Jurkat, Clone E6-1 (cell line): ENCODE measurements around the gene ZNF316.

Experiments
- DNase-seq: peaks from one replicate; pipeline ENCODE4 v3.0.0-alpha.2; 2011; ENCODE audit warnings: low read depth, low spot score
- H3K4me3 ChIP-seq: 2 replicates; pipeline ENCODE4 v1.5.1; 2011; ENCODE audit warnings: mild to moderate bottlenecking, low read length, control low read depth, moderate library complexity

ZNF316 gene

GRCh38 chr7:6642861-6643640 lies 5.9 kb downstream of the ZNF316 start:
- no peak overlapping the region for H3K4me3 ChIP-seq
- DNase-seq: no peak

DNA sequence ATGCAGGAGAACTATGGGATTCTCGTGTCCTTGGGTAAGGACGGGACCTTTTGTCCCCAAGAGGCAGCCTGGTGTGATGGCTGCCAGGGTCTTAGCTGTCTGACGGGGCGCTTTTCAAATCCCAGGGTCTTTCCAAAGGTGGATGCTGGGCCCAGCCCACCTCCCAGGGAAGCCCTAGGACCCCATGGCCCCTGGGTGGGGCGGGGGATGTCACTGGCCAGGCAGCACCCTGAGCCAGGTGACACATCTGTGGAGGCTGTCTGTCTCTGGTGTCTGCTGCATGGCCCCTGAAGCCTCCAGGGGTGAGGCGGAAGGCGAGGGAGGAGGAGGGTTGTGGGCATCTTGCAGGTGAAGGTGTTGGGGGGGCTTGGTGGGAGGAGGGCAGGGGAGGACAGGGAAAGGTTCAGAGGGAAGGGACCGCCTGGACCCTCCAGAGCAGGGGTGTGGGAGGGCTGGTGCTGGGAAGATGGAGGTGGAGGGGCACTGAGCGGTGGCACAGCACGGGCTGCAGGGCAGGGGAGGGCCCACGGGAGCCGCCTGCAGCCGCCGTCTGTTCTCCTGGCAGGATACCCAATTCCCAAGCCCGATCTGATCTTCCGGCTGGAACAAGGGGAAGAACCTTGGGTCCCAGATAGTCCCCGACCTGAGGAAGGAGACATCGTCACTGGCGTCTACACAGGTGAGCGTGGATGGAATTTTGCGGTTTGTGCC lies 7.0 kb downstream of the ZNF316 start:
- no peak for DNase-seq
- no peak overlapping the region for H3K4me3 ChIP-seq

- no peak for DNase-seq
- H3K4me3 ChIP-seq: no peak overlapping the region
Observed at GRCh38 chr7:6644728-6645127, 7.6 kb downstream of the ZNF316 start.

DNA sequence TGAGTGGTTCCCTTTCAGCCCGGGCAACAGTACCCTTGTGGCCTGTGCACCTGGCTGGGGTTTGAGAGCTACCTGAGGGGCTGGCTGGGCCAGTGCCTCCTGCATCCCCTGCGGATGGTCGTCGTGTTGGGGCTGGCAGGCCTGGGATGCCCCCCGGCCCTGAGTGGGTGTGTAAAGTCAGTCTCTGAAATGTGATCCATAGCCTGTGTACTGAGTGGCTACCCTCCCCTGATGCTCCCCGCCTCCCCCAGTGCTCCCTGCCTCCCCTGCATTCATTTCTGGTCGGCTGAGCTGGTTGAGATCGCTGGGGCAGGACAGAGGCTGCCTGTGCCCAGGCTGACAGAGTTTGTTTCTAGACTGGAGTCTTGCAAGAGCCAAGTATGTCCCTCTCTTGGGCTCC lies 9.3 kb downstream of the ZNF316 start:
- no peak overlapping the region for H3K4me3 ChIP-seq
- DNase-seq: no peak

- no peak for DNase-seq
- H3K4me3 ChIP-seq: no peak overlapping the region
Observed at GRCh38 chr7:6647080-6647479, 10.0 kb downstream of the ZNF316 start.

- H3K4me3 ChIP-seq: no peak overlapping the region
- no peak for DNase-seq
Observed at GRCh38 chr7:6647541-6647940, 10.4 kb downstream of the ZNF316 start.

GRCh38 chr7:6648066-6648814 lies 11.1 kb downstream of the ZNF316 start:
- no peak overlapping the region for H3K4me3 ChIP-seq
- DNase-seq: no peak

- no peak for DNase-seq
Observed at GRCh38 chr7:6648815-6649104, 11.6 kb downstream of the ZNF316 start.

GRCh38 chr7:6649241-6649961 lies 12.3 kb downstream of the ZNF316 start:
- H3K4me3 ChIP-seq: no peak overlapping the region
- no peak for DNase-seq

More at GRCh38 chr7:6648815-6649104, 11.6 kb downstream of the ZNF316 start:
- no peak overlapping the region for H3K4me3 ChIP-seq

- no peak for DNase-seq
- no peak overlapping the region for H3K4me3 ChIP-seq
Observed at GRCh38 chr7:6650086-6650485, 13.0 kb downstream of the ZNF316 start.

DNA sequence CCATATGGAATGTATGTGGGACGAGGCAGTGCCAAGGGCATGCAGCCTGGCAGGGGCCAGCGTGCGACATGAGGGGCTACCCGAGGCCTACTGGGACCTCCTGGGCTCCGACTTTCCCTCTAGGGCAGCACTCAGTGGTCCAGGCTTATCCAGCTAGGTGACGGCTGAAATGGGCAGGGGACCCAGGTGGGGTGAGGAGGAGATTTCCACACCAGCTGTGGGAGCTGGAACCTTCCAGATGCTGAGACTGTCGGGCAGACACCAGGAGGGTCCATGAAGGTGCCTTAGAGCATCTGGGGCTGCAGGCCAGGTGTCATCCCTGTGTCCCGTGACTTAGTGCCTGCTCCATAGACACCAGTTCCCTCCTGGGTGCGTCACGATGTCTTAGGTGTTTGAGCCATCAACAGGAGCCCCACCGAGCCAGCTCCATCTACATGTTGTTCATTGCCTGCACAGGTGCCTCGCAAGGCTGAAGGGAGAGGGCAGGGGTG lies 13.4 kb downstream of the ZNF316 start:
- H3K4me3 ChIP-seq: no peak overlapping the region
- no peak for DNase-seq

DNA sequence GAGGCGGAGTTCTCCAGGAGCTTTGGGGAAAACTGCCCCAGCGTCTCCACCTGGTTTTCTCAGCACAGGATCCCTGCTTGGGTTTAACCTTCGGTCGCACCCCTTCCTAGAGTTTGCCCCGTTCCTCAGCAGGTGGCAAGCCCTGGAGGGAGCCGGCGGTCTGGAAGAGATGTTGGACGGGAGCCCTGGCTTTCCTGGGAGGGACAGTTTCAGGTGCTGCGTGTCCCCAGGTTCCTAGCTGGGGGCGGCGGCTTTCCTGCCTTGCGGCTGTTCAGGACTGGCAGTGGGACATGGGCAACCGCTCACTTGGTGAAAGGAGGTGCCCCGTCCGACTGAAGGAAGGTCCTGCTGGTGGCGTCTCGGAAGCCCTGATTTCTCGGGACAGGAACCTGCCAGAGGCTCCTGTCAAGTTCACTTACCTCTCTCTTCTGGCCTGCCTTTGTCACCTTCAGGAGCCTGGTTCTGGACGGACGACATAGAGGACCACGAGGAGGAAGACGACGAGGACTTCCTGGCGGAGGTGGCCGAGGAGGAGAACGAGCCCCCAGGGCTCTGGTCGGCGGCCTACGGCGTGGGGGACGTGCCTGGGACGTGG lies 14.8 kb downstream of the ZNF316 start:
- DNase-seq: no peak
- H3K4me3 ChIP-seq: no peak overlapping the region

DNA sequence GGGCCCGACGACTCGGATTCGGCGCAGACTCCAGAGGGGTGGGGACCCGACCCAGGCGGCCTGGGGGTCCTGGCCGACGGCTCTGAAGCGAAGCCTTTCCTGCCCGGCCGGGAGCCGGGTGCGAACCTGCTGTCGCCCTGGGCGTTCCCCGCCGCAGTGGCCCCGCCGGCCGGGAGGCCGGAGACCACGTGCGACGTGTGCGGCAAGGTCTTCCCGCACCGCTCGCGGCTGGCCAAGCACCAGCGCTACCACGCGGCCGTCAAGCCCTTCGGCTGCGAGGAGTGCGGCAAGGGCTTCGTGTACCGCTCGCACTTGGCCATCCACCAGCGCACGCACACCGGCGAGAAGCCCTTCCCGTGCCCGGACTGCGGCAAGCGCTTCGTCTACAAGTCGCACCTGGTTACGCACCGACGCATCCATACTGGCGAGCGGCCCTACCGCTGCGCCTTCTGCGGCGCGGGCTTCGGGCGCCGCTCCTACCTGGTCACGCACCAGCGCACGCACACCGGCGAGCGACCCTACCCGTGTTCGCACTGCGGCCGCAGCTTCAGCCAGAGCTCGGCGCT lies 15.4 kb downstream of the ZNF316 start:
- no peak overlapping the region for H3K4me3 ChIP-seq
- DNase-seq: no peak

DNA sequence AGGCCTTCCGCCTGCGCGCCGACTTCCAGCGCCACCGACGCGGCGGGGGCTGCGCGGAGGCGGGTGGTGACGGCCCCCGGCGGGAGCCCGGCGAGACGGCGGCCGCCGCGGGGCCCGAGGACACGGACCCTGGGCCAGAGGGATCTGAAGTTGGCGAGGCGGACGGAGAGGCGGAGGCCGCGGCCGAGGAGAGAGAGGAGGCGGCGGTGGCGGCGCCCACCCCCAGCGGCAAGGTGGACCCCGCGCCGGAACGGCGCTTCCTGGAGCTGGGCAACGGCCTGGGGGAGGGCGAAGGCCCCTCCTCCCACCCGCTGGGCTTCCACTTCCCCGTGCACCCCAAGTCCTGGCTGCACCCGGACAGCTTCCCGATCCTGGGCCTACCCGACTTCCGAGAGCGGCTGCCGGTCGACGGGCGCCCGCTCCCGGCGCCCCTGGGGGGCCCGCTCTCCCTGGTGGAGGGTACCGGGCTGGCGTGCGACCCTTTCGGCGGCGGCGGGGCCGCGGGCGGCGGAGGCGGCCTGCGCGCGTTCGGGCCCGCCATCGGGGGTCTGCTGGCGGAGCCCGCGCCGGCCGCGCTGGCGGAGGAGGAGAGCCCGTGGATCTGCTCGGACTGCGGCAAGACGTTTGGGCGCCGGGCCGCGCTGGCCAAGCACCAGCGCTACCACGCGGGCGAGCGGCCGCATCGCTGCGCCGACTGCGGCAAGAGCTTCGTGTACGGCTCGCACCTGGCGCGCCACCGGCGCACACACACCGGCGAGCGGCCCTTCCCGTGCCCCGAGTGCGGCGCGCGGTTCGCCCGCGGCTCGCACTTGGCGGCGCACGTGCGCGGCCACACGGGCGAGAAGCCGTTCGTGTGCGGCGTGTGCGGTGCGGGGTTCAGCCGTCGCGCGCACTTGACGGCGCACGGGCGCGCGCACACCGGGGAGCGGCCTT lies 16.2 kb downstream of the ZNF316 start:
- H3K4me3 ChIP-seq: no peak overlapping the region
- no peak for DNase-seq

GRCh38 chr7:6654113-6654841 lies 17.2 kb downstream of the ZNF316 start:
- DNase-seq: no peak

DNA sequence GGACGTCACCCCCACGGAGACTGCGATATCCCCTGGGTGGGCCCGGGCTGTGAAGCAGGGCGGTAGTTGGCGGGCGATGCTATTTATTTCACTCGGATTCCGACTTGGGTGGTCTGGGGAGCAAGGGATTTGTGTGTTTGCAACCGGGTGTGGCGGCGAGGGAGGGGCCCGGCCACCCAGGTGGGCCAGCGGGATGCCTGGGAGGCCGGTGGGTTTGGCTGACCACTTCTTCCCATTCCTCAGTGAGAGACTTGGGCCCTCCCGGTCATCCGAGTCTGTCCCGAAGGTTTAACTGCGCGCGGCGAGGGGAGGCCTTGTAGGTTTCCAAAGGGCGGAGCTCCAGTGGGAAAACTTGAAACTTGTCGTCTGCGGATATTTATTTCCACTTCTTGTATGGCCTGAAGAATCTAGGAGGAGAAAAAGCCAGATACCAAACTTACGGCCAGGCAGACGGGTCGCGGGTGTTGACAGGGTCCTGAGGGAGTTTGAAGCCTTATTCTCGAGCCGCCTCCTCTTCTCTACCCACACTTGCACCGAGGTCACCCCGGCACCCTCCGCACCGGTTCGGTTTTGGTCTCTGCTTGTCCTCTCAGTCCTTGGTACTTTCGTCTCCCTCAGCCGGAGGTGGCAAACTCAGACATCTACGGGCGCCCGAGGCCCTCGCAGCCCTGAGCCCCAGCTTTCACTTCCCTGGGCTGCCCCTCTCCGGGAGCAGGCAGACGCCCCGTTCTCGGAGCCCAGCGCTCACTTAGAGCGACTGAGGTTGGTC lies 17.9 kb downstream of the ZNF316 start:
- DNase-seq: no peak
- H3K4me3 ChIP-seq: no peak overlapping the region

More at GRCh38 chr7:6654113-6654841, 17.2 kb downstream of the ZNF316 start:
- H3K4me3 ChIP-seq: no peak overlapping the region
